ENCODE measurements around the gene F11R.
"Not testable (repeated sequence)": the region's sequence is repeated elsewhere in the genome, so short reads cannot be mapped to it uniquely, and the experiment has no call there.

The F11R gene

DNA sequence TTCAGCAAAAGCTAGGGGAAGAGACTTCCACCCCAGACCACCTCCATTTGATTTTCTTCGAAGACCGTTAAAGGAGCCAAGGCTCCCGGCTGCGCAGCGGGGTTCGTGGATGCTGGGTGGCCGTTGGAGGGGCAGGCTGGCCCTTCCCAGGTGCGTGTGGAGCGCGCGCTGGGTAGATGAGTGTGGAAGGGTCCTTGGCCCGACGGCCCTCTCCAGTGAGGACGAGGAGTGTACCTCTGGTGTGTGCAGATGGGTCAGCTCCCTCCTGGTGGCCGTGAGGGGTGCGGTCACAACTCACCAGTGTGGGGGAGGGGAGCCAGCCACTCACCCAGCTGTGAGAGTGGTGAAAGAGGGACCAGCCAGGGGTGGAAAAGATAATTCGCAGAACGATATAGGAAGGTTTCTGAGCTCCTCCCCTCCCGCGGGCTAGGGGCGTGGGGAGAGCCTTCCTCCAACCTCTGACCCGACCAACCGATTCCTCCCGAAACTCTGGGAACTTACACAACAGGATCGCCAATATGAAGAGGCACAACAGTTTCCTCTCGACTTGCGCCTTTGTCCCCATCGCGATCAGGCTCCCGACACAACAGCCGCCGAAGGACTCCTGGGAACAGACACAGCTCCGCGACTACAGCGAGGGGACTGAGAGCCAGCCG is at the start of gene F11R:
Gene F11R (minus strand): TSS at position 644 of the 656 bp plus-strand sequence. CDS start 79 bp downstream, at position 565.
- DNase-seq (ENCODE audit: low read depth): no peak

- DNase-seq (ENCODE audit: low read depth): peak; percentile 74
Observed at GRCh38 chr1:161069731-161070270, 48.8 kb upstream of the F11R start, which contains the start of gene ARHGAP30. Gene ARHGAP30, minus strand, starts transcription at chr1:161069891. Its CDS starts 267 bp downstream, at chr1:161069624.

DNA sequence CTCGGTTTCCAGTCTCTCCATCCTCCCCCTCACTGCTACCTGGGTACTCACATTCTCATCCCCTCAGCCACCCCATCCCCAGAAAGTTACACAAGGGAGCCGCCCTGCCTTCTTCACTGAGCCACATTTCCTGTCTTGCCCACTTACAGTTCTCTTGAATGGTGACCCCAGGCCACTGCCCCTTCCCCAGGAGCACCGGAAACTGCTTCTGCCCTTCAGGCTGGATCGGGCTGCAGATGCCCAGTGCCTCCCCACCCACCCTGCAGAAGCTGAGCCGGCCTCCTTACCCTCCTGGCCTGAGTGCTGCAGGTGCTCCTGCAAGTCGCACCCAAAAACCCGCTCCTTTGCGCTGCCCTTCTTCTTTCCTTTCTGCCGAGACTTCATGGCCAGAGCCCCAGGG is 48.3 kb upstream of the F11R start:
- DNase-seq (ENCODE audit: low read depth): no peak

DNA sequence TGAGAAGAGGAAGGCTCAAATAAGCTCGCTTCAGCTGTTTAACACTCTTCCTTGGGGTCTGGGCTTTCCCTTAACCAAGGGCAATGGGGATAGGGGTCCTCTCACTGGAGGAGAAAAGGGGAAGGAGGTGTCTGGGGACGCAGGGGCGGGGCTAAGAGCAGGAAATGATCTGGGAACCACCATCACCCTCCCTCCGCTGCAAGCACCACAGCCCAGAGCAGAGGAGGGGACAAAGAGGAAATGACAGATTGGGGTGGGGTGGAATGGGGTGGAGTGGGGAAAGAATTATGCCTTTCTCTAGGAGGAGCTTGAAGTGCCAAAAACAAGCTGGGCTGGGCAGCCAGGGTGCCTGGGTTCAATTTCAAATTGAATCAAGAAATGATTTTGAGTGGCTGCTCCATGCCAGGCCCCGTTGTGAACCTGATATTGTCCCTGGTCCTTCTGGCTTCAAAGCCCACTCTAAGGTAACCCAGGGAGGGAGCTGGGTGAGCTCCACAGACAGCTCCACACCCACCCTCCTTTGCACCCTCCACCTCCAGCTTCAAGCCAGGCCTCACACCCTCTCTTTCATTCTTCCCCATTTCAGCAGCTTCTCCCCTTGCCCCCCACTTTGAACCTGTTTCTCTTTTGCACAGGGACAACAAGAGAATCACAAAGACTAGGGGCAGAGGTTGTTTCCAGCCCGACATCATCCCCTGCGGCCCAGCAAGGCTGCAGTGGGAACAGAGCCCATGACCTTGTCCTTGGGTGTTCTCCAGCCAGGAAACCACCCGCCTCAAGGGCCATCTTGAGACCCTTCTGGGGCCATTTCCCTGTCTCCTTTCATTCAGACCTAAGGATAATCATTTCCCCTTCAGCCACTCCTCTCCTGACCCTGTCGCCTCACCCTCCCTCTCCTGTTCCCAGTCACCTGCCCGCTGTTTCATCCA is 47.6 kb upstream of the F11R start:
- DNase-seq (ENCODE audit: low read depth): peak; percentile 72

GRCh38 chr1:161066694-161067093 is 45.7 kb upstream of the F11R start:
- DNase-seq (ENCODE audit: low read depth): no peak

- not testable (repeated sequence) for DNase-seq (ENCODE audit: low read depth)
Observed at GRCh38 chr1:161065681-161066080, 44.7 kb upstream of the F11R start.

DNA sequence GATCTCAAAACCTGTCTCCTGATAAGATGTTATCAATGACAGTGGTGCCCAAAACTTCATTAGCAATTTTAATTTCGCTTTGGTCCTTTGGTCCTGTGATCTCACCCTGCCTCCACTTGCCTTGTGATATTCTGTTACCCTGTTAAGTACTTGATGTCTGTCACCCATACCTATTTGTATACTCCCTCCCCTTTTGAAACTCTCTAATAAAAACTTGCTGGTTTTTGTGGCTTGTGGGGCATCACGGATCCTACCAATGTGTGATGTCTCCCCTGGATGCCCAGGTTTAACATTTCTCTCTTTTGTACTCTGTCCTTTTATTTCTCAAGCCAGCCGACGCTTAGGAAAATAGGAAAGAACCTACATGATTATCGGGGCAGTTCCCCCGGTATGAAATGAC is 43.0 kb upstream of the F11R start:
- not testable (repeated sequence) for DNase-seq (ENCODE audit: low read depth)

- no peak for DNase-seq (ENCODE audit: low read depth)
Observed at GRCh38 chr1:161061419-161061818, 40.5 kb upstream of the F11R start.

DNA sequence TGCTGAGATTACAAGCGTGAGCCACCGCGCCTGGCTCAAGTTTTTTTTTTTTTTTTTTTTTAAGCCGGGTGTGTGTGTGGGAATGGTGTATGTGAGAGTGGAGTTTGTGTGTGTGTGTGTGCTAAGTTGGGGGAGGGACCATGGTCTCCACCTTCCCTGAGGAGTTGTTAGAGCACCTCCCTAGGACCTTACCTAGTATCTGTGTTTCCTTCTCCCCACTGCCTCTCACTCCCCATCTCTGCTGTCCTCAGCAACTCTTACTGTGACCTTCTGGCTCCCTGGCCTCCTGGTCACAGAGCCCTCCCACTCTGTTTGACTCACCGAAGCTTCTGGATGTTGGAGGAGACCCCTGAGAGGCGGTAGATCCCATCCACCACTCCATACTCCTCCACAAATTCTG is 38.3 kb upstream of the F11R start:
- no peak for DNase-seq (ENCODE audit: low read depth)

DNA sequence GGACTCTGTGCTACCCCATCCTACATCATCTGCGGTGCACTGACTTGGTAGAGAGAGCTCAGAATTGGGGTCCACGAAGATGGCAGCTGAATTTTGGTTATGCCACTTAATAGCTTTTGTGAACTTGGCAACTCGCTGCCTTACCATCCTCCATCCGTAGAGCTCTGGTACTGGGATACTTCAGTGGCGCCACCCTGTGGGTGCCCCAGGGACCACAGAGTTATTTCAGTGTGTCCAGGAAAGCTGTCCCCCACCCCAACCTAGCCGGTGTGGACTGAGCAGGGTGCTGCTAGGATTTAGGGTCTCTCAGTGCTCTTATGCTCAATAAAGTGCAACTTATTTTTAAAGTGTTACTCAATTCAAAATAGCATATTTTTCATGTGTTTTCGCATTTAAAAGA is 33.9 kb upstream of the F11R start:
- no peak for DNase-seq (ENCODE audit: low read depth)

DNA sequence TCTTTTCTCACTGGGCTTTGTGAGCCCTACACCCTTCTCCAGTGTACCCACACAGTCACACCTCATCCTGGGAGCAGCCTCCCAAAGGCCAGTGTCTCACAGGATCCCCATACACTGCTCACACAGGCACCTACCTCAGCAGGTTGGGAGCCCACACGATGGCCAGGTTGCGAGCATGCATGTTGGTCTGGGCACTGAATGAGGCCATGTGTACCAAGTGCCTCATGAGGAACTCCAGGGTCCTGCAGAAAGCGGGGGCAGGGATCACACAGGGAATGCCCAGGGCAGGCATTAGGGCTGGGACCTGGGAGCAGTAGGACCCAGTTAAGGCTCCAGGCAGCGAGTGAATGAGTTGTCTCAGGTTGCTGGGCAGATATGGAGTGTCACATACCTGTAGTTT is 33.3 kb upstream of the F11R start:
- no peak for DNase-seq (ENCODE audit: low read depth)

- no peak for DNase-seq (ENCODE audit: low read depth)
Observed at GRCh38 chr1:161052899-161053298, 31.9 kb upstream of the F11R start.

DNA sequence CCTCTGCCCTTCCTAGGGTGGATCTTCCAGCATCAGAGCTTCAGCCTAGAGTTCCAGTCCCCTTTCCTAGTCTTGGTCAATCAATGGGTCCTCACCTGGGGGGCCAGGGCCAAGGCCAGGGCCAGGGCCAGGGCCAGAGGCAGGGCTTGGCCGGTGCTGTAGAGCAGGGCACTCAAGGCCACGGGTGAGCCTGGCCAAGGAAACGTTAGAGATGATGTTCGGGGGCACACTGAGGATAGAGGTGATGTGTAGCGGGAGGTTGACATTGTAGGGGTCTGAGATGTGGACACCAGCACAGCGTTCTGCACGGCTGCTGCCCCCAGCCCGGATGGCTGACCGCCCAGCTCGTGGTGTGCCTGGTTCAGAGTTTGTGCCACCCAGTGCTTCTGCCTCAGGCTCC is 30.3 kb upstream of the F11R start:
- DNase-seq (ENCODE audit: low read depth): no peak

- DNase-seq (ENCODE audit: low read depth): no peak
Observed at GRCh38 chr1:161048949-161049722, 28.2 kb upstream of the F11R start.

DNA sequence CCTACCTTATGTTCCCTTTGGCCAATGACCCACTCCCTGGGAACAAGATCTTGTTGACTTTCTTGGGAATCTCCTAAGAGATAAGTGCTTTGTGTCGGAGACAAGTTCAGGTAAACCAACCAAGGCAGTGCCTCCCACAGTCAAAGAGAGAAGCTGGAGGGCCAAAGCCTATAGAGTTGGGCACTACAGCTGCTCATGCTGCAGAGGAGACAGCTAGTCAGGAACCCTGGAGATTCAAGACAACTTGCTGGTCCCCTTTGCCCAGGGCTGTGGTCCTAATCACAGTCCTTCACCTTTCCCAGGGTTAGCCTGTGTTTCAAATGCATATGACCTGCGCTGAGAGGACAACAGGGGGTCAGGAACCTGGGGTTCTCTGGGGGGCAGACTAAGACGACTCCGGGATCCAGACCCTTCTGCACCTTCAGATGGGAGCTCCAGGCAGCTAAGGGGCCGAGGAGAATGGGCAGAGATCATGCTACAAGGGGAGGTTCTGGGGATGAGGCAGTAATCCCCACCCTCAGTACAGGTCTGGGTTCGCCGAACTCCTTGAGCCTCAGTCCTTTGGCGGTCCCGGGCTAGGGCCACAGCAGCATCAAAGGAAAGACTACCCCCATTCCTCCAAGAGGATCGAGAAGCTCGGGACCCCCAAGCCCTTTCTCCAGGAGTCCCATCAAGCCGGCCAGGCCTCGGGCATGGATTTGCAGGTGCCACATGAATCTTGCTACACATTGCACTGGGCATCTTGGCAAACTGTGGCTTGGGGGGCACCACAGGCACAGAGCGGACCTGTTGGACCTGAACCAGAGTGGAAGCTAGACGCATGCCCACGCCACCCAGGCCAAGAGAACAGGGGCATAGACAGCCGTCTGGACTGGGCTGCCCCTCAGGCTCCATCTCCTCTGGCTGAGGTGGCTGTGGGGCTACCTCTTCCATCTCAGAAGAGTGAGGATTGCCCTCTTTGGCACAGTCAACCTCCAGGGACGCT is 26.8 kb upstream of the F11R start:
- DNase-seq (ENCODE audit: low read depth): no peak

- DNase-seq (ENCODE audit: low read depth): no peak
Observed at GRCh38 chr1:161046605-161047228, 25.8 kb upstream of the F11R start.

DNA sequence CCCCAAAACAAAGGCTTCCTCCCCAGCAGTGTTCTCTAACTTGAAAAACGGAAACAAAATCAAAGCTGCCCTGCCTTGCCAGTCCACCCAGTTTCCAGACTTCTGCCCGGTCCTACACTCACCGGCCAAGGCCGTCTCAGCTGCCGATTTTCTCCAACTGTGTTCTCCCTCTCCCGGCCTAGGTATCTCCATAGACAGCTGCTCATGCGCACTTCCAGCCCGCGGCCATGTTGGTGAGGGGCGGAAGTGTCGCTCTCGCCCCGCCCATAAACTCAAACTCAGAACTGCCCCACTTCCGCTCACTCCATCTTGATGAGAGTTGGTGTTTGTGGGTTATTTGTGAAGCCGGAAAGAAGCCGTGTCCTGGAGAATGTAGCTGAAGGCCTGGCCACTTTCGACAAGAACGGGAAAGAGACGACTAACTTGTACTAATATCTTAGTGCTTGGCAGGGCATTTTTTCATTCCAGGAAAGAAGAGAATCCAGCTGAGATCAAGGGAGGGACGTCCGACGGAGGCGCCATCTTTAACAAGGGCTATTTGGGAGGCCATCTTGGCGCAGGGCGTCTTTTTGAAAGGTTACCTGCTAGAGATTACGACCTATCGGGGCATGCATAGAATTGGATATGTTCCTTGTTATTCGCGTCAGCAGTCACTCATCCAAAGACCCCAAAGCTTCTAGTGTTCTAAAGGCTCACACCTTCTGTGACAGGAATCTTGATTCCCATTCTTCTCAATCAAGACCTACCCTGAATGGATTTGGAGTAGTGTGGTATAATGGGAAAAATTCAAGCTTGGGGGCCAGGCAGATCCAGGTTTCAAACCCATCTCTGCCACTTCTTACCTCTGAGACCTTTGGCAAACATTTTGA is 25.0 kb upstream of the F11R start, which contains the start of gene USF1:
Gene USF1 (minus strand): TSS at position 242 of the 869 bp plus-strand sequence. CDS start 2,702 bp downstream, outside the sequence.
- peak; percentile 85 for DNase-seq (ENCODE audit: low read depth)

DNA sequence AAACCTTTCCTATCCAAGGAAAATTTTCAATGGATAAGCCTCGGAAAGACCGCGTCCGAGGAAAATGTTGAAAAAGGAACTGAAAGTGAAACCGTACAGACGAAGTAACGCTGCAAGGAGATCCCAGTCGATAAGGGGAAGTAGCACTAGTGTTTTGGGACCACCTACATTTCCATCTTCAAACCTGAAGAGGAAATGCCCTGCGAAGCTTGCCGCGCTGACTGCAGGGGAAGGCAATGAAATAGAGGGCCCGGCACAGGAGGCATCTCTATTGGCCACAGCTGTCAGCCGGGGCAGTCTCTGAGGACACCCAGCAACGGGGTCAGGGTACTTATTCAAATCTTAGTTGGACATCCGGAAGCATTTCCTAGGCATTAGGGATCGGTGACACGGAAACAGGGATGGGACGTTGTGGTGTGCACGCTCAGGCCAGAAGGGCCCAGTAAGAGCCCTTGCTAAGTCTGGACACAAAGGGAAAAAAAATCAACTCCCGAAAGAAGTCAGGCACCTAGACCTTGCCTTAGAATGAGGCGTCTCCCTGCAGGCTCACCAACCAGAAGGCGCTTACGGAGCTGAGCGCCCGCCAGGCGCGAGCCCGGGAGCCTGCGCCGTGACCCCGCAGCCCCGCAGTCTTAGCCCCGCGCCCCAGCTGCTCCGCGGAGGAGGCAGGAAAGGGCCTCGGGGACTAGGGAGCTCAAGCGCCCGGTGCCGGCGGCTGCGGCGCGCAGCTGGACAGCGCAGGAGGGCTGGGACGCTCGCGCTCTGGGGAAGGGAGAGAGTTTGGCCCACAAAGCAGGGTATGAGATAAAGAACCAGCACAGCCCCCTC is 24.2 kb upstream of the F11R start:
- DNase-seq (ENCODE audit: low read depth): peak; percentile 48
